Measurements from ENCODE around the gene GAB1.
"Not testable (repeated sequence)": the region's sequence is repeated elsewhere in the genome, so short reads cannot be mapped to it uniquely, and the experiment has no call there.

GAB1 gene

DNA sequence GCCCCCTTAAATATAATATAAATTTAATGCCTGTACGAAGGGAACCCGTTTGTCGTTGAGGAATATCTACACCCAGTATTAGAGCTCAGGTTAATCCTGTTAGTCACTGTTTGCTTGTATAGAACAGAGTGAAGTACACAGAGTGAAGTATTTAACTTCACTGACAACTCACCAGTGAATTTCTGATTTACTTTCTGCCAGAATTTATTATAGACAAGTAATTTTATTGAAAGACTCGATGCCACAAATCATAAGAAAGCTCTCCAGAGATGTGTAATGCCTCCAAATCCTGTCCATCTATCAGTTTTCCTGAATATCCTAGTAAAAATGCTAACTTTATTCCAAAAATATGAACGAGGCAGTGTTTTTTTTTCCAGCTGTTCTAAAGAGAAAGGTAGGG, 1.6 kb downstream of the GAB1 start:
- no peak for DNase-seq (ENCODE audit: low spot score)

DNA sequence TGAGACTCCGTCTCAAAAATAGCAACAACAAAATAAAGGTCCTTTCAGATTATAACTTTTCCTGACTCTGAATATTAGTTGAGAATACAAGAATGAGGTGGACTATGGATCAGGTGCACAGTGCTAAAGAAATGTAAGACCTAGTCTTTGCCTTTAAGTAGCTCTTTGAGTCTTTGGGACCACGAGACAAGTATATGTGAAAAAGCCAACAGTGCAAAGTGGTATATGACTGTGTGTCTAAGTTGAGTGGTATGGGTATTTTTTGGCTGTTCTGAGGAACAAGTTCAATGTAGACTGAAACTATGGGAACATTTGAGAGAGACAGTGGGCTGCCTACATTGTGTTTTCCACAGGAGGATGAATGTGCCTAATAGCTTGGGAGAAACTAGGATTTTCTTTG, 2.8 kb downstream of the GAB1 start:
- DNase-seq (ENCODE audit: low spot score) = no peak

DNA sequence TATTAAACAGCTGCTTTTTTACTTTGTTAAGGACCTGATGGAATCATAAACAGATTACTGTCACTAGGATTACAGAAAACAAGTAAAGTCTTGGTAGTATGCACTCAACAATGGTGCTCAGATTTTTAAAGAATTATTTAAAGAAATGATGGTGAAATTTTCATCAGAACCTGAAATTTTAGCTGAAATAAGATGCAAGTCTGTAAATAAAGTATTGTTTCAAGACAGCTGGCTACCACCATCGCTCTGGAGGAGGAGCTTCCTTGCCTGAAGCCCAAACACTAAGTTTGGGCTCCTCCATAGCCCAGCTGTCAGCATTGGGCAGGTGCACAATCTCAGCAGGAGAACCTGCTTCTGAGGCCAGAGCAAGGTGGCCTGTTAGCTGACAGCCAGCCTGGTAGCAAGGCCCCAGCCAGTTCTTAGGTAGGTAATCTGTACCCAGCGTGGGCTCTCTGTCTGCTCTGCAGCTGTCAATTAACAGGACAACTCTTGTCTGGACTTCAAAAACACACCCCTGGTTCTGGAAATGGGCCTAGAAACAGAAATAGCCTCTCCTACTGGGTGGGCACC, 4.6 kb downstream of the GAB1 start:
- DNase-seq (ENCODE audit: low spot score) = no peak

DNA sequence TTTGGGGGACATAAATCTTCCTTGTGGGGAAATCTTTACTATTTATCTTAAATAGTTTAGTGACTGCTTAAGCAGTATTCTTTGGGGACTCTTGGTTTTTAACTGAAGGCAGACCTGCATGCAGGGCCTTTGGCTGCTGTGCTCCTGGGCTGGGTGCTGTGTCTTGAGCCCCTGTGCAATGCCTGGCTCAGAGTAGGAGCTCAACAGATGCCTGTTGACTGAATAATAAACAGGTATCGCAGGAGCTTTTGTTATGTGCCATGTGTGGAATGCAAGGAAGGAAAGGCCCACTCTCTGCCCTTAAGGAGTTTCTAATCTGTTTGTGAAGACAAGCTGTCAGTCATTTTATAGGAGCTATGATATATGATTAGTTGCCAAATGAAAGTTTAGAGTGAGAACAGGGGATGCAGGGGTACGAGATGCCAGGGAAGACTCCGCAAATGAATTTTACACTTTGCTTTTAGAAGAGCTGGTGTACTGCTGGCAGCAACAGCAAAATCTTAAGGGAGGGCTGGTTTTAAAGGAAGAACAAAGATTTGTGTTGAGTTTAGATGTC, 6.7 kb downstream of the GAB1 start:
- DNase-seq (ENCODE audit: low spot score) = no peak

DNA sequence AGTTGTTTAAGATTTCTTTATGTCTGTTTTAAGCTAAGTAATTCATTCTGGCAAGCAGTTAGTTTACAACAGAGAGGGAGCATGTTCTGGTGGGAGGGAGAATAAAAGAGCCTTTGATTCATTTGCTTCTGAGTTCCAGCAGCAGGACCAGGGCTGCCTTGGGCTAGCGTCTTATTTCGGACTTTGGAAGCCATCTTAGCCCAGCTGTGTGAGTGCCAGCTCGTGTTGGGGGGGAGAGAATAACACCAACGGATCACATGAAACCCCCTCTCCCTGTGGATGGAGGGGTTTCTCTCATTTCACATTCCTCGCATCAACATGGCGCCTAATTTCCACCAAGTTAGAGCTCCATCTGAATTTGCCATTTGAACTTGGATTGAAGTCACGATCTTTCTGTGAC, 7.4 kb downstream of the GAB1 start:
- no peak for DNase-seq (ENCODE audit: low spot score)

DNA sequence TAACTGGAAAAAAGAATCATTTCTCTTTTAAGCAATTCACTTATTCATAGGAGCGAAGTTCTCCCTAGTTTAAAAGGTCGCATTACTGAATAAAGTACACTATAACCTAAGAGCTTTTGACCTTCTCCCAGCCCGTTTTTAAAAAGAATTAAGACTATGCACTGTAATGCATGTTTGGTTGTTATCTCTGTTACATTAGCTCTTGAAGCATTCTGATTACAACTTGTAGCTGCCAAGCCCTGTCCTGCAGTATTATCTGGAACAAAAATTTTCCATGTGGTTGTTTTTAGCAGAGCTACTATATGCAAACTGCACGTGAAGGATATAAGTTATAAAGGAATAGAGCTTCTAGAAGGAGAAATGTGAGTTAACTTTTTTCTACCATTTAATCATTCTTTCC, 8.1 kb downstream of the GAB1 start:
- no peak for DNase-seq (ENCODE audit: low spot score)

DNA sequence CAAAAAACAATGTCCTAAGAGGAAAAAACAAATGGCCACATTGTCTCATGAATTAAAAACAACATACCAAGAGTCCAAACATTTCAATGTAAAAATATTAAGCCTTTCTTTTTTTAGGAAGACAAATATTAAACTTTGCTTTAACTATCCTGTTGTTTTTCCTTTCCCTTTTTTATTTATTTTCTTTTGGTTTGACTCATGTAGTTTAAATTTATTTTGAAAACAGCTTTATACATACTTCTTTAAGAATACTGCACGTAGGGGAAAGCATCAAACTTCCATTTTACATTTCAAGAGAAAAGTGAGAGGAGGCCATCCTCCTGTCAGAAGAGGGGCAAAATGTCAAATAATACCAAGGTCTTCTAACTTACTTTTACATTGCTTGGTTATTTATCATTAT, 8.7 kb downstream of the GAB1 start:
- DNase-seq (ENCODE audit: low spot score) = no peak

DNA sequence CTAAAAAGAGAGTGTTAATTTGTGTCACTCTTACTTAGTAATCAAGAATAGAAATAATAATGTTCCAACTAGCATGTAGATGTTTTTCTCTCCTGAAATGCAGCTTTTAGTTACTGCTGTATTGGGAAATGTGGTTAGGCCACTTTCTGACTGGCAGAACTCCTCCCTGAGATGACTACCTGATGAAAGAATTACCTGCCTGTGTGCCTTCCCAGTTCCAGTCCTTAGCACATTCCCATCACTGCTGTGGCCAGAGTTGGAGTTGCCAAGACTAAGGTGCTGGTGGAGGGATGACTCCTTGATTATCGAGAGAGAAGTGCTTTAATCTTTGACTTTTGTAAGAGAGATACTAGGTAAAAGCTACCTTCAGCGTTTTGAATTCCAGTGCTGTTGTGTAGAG, 9.5 kb downstream of the GAB1 start:
- peak; percentile 21 for DNase-seq (ENCODE audit: low spot score)

DNA sequence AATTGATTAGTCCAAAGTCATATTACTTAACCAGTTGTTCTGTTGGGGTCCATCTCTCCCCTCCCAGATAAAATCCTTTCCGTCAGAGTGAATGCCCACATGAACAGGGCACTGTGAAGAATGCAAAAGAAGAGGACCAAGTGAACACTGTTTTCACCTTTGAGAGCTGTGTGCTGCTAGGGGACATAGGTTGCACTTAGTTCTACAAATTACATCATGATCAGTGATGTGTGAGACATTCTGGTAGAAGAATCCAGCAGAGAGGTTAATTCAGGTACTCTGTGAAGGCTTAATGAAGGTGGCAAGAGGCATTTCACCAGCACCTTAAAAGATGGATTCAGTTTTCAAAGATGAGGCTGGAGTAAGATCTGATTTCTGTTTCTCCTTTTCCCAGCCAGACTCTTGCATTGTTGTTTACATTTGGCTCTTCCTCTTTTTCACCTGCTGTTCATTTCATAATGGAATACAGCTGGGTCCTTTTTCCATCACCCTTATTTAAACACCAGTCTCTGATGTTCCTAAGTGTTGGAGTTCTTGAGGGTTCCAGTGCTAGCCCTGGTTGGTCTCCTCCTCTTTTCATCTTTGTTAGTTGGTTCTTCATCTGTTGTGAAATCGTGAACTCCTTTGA, 10.9 kb downstream of the GAB1 start:
- no peak for DNase-seq (ENCODE audit: low spot score)

DNA sequence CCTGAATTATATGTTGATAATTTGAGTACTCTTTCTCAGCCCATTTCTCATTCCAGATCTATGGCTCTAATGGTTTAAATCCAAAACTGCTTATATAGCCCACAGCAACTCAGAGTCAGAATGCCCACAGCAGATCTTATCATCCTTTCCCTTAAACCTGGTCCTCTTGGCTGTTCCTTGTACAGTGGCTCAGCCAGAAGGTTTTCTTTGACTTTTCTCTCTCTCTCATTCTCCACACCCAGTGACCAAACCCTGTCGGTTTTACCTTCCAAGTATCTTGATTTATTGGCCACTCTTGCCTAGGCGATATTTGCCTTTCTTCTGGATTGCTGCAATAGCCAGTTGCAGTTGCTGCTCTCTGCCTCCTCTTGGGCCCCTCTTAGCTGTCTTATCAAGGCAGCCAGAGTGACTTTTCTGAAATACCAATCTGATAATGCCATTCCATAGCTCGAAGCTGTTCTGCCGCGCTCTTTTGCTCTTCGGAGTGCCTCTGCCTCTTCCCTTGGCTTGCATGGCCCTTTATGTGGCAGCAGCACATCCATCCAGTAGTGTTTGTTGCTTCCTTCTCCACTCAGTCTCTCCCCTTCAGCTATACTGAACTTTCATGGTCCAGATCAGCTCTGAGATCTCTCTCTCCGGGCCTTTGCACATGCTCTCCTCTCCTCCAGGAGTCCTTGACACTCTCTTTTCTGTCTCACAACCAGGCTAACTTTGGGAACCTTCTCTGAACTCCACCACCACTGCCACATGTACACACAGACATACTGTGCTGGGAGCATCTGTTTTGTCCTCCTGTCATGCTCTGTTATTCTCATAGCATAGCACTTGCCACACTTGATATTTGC, 11.8 kb downstream of the GAB1 start:
- no peak for DNase-seq (ENCODE audit: low spot score)

DNA sequence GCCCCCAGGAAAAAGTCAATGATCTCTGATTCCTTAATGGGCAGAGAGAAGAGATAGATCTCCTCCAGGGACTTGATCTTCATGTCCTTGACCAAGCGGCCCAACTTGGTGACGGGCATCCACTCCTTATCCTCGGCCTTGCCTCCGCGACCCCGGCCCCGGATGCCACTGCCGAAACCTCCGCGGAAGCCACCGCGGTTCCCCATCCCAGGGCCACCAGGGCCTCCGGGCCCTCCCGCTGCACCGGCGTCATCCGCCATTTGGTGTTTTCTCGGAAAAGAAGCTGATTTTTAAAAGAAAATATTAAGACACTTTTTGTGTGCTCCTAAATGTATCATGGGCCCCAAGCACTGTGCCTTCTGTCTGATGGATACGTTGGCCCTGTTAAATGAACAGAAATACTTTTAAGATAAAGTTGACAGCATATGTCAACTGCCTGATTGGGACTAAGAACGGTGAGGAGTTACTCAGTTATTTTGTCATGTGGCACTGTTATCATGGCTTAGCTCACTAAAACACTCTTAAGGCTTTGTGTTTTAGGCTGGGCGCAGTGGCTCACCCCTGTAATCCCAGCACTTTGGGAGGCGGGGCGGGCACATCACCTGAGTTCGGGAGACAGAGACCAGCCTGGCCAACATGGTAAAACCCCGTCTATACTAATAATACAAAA, 13.3 kb downstream of the GAB1 start:
- DNase-seq (ENCODE audit: low spot score) = not testable (repeated sequence)

DNA sequence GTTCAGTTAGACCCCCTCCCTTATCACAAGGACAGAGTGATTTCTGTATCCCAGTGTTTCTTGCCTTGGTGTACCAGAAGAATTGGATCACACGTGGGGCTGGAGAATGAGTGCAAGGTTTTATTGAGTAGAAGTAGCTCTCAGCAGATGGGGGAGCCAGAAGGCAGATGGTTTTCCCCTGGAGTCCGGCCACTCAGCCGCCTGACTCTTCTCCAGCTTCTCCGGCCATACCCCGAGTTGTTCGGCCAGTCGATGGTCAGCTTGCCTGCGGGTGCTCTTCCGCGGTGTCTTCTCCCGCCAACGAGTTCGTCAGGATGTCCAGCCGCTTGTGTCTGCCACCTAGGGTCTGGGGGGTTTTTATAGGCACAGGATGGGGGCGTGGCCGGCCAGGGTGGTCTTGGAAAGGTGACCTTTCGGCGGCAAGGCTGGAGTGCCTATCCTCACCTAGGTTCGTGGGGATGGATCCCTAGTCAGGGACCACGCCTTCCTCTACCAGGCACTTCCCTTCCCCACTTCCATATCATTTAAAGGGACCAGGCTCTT, 14.5 kb downstream of the GAB1 start:
- DNase-seq (ENCODE audit: low spot score) = no peak

DNA sequence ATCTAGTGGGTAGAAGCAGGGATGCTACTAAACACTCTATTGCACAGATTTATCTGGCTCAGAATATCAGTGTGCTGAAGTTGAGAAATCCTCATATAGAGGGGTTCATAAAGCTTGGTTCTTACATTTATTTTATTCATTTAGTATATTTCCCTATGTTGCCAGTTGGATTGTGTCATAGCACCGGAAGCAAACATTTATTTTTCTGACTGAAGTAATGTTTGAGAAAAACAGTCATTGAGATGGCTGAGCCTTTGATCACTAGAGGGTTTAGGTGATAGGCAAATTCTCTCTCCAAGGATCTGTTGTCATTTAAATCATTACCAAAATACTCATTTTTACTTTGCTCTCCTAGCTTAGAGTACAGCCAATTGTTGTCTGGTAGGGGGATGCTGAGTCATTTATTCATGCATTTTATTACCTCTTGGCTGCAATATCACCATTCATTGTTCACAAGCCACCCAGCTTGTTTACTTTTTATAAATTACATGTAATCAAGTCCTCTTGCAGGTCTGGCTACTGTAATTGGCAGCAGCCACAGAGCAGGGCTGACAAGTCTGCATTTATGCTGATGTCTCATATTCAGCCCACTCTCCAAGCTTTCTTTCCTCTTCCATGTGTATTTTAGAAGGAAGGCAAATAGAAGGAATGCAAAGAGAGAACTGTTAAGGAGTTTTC, 15.2 kb downstream of the GAB1 start:
- DNase-seq (ENCODE audit: low spot score) = peak; percentile 33

DNA sequence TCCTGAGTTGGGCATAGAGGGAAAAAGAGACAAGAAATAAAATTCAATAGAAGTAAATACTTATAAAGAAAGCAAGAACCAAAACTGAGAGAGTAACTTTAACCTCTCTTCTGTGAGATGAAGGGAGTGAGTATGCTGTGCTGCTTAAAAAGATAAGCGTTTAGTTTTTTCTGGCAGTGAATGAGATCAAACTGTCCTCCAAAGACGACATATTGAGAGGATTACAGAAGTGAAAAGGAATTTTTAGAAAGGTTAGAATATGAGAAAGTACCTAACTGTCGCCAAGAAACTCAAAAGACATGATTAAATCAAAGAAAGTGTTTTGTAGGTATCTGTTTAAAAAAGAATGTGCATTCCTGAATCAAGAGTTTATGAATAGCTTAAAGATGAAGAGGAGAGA, 16.0 kb downstream of the GAB1 start:
- DNase-seq (ENCODE audit: low spot score) = no peak

DNA sequence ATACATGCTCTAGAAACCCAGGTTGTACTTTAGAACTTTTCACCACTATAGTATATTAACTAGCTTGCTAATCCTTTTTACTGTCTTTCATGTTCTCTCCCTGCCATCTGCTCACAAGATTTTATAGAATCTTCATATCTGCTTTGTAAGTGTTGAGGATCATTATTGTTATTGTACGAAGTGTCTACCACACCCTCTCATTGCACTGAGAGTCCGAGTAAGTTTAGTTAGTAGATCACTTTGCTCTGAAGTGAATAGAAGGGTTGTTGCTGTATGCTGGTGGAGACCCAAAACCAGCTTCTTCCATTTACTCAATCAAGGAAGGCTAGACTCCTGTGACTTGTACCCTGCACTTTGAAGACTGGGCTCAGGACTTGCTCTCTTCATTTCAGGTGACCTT, 17.1 kb downstream of the GAB1 start:
- DNase-seq (ENCODE audit: low spot score) = no peak

DNA sequence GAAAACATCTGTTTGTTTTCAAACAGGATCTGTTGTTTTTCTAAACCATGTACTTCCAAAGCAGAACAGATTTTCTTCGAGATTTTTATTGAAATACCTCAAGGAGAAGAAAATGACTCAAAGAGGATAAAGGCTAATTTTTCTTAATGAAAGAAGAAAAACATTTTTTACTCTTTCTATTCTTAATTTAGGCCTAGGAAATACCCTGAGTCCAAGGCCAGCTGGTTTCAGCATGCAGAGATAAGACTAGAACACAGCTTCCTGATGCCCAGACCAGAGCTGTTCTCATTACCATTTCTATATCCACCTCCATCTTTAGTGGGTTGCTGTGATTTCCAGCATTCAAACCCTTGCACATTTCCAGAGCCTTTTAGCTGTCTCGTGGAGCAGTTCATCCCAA, 18.3 kb downstream of the GAB1 start:
- DNase-seq (ENCODE audit: low spot score) = no peak

DNA sequence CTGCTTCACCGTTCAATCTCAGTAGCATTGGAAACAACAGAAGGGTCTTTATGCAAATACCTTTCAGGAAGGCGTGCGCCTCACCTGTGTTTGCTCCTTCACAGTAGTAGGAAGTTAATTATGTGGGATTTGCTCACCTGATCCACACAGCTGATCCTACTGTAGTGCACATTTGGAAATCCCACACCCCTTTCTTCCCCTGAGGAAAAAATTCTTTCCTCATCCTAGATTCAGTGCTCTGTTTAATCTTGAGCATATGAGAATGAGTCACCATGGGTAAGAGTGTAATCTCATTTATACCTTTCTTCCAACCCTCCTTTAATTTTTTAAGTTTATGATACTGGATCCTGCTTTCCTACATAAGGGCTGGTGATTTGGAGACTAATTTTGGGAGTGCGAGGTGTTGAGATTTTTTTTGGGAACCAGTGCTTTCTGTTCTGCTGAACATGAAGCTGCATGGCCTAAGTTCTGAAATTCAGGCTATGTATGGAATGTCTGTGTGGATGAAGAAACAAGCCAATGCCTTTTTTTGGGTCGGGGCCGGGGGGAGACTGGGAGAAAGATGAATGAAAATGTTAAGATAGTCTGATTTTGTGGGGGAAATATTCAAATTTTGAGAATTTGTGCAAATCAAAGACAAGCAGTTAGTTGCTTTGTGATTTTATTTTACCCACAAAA, 19.0 kb downstream of the GAB1 start:
- no peak for DNase-seq (ENCODE audit: low spot score)

DNA sequence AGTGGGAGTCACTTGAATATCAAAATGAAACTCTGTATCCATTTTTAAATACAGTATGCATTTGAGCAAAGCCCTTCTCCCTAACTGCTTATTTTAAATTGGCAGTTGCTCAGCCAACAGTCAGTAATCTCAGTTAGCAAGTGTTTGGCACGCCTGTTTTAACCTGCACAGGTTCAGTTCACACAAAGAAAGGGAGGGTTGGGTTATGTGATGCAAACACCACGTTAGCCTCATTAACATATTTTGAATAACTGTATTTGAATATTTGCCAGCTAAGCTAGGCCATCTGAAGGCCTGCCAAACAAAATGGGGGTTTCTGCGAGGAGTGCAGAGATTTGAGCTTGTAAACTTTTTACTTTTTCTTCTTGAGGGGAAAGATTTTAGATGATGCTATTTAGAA, 19.8 kb downstream of the GAB1 start:
- peak; percentile 13 for DNase-seq (ENCODE audit: low spot score)

DNA sequence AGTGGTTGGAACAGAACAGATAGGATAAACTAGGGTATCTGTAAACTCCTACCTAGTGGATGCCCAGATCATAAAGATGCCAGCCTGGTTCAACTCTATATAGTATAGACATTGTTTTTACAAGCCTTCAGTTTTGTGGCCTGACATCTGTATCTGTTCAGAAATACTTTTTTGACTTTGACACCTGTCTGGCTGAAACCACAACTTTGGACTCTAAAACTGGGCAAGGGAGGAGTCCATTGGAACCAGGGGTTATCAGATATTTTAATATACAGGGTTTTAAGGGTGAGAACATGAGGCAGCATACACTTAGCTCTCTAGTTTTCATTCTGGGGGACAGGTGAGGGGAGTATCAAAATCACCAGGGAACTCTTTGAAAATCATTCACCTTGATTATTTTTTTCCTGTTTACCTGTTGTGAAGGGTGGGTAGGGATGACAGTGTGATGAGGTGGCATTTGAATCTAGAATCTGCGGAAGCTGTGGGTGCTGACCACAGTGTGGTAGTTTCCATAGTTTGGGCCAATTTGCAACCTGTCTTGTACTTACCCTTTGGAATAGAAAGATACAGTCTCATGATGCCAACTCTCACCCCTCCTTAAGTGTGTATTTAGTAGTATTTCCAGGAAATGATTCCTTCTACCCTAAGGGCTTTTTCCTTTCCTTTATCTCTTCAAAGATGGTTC, 20.6 kb downstream of the GAB1 start:
- DNase-seq (ENCODE audit: low spot score) = peak; percentile 66

DNA sequence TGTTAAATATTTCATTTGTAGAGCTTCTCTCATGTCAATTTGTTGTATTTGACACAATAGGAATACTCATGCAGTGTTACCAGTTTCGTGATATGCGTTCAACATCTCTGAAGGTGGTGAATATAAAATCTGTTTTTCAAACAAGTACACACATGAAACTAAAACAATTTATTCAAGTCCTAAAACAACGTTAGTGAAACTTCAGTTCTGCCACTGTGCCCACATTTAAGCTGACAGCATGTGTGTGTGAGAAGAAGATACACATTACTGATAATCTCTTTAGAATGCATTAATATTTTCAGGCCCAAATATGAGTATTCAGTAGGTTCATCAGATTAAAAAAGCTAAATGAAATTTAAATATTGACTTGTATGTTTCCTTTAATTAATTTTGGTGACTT, 21.7 kb downstream of the GAB1 start:
- no peak for DNase-seq (ENCODE audit: low spot score)

Measured in SW480 (cell line).